GM19099 (cell line): ENCODE measurements around the gene SLC29A4.

Source experiments
- POLR2A ChIP-seq: IDR thresholded peaks from 3 replicates; pipeline ENCODE4 v1.6.1; 2011; ENCODE audit warnings: low read depth; ENCODE audit not compliant: insufficient read length; ENCODE audit errors: extremely low read depth

Gene SLC29A4

GRCh38 chr7:5354460-5355232, 71.9 kb downstream of the SLC29A4 start:
- TF ChIP-seq POLR2A = no peak
